B cell (primary cell): ENCODE measurements around the gene PPP6R3. TPM values are rescaled to one million over a fixed set of nuclear protein-coding genes. Genes with fewer than 3 reads are reported as not detected.

Source experiments
- ATAC-seq: fragments of 200-7000 bp; cut with Tn5 transposase; one replicate; pipeline ENCODE4 v1.10.0; 2021; ENCODE audit warnings: low read depth, mild to moderate bottlenecking, moderate number of reproducible peaks, moderate library complexity
- CTCF ChIA-PET: fragments of 350-600 bp; sonication (Branson Sonifier 250); formaldehyde crosslinking; loops from one replicate; lab custom pipeline; 2021; ENCODE audit warnings: antibody characterized with exemption, inconsistent platforms; lab: Charles Lee
- POLR2A ChIA-PET: fragments of 350-600 bp; sonication (Branson Sonifier 250); formaldehyde crosslinking; loops from one replicate; lab custom pipeline; 2021; ENCODE audit warnings: antibody characterized with exemption; lab: Charles Lee
- DNase-seq: peaks from one replicate; pipeline ENCODE4 v3.0.0; 2013
- H2AFZ ChIP-seq: 2 replicates; pipeline ENCODE4 v1.6.1; 2012; ENCODE audit warnings: mild to moderate bottlenecking, low read depth, low read length; ENCODE audit not compliant: insufficient read depth, poor library complexity, severe bottlenecking
- H3K27ac ChIP-seq, 2 donors: 1 replicate in 1 of 2; 2 replicates in 1 of 2; pipeline ENCODE4 v1.5.1; 2012 to 2013; ENCODE audit warnings: low read length in 2 of 2, mild to moderate bottlenecking in 2 of 2, moderate library complexity in 1 of 2
- H3K27me3 ChIP-seq, 4 experiments: fragments of 200-600 bp in 1 of 4; sonication (generic) in 1 of 4; replicated peaks in 1 of 4; 1 replicate in 2 of 4; 2 replicates in 2 of 4; pipeline versions ENCODE4 v1.6.1 to v1.7.0; 2013 to 2016; ENCODE audit warnings: low read length in 3 of 4, mild to moderate bottlenecking in 2 of 4, mixed read lengths in 1 of 4, moderate library complexity in 1 of 4; ENCODE audit not compliant: insufficient read depth in 4 of 4, control insufficient read depth in 3 of 4; ENCODE audit errors: control extremely low read depth in 1 of 4
- H3K36me3 ChIP-seq, 2 experiments: replicated peaks in 1 of 2; 1 replicate in 1 of 2; 2 replicates in 1 of 2; pipeline versions ENCODE4 v1.6.1 to v1.7.1; 2013; ENCODE audit warnings: low read length in 1 of 2; ENCODE audit not compliant: insufficient read depth in 2 of 2, control insufficient read depth in 1 of 2; ENCODE audit errors: control extremely low read depth in 1 of 2, extremely low read depth in 1 of 2
- H3K4me1 ChIP-seq, 2 donors: fragments of 200-600 bp in 1 of 2; sonication (generic) in 1 of 2; 1 replicate in 1 of 2; 2 replicates in 1 of 2; pipeline versions ENCODE4 v1.5.1 to v1.6.1; 2013 to 2017; ENCODE audit warnings: low read length in 2 of 2; ENCODE audit not compliant: control insufficient read depth in 2 of 2, insufficient read depth in 2 of 2
- H3K4me2 ChIP-seq: replicated peaks from 2 replicates; pipeline ENCODE3; 2012; ENCODE audit warnings: mild to moderate bottlenecking, low read depth, low read length; ENCODE audit not compliant: poor library complexity, severe bottlenecking
- H3K4me3 ChIP-seq, 5 experiments: fragments of 200-600 bp in 1 of 5; sonication (generic) in 1 of 5; 1 replicate in 3 of 5; 2 replicates in 2 of 5; pipeline versions ENCODE4 v1.5.1 to v1.7.0; 2011 to 2016; ENCODE audit warnings: low read length in 4 of 5, mild to moderate bottlenecking in 4 of 5, low read depth in 2 of 5, control low read depth in 1 of 5, moderate library complexity in 1 of 5; ENCODE audit not compliant: insufficient read depth in 1 of 5; ENCODE audit errors: control extremely low read depth in 1 of 5, extremely low read depth in 1 of 5
- H3K79me2 ChIP-seq: fragments of 200-600 bp; sonication (generic); one replicate; pipeline ENCODE4 v1.6.0; 2016; ENCODE audit warnings: low read length; ENCODE audit not compliant: control insufficient read depth, insufficient read depth
- H3K9ac ChIP-seq: fragments of 200-600 bp; sonication (generic); 2 replicates; pipeline ENCODE4 v1.6.1; 2017; ENCODE audit warnings: mild to moderate bottlenecking, low read length, moderate library complexity
- H3K9me3 ChIP-seq, 3 donors: one replicate each; pipeline versions ENCODE4 v1.6.1 to v1.7.1; 2013; ENCODE audit warnings: low read length in 2 of 3; ENCODE audit not compliant: control insufficient read depth in 2 of 3, insufficient read depth in 1 of 3; ENCODE audit errors: control extremely low read depth in 1 of 3
- H4K20me1 ChIP-seq: 2 replicates; pipeline ENCODE4 v1.6.0; 2012; ENCODE audit warnings: mild to moderate bottlenecking, low read length; ENCODE audit not compliant: insufficient read depth, control insufficient read depth, poor library complexity, severe bottlenecking
- H3K27ac Mint-ChIP-seq: one replicate; pipeline ENCODE4 v1.8.0; 2021; ENCODE audit warnings: mixed read lengths
- H3K27me3 Mint-ChIP-seq: one replicate; pipeline ENCODE4 v1.8.0; 2021; ENCODE audit warnings: mixed read lengths
- H3K4me1 Mint-ChIP-seq: one replicate; pipeline ENCODE4 v1.8.0; 2021; ENCODE audit warnings: mixed read lengths
- H3K4me3 Mint-ChIP-seq: one replicate; pipeline ENCODE4 v1.8.0; 2021; ENCODE audit warnings: mixed read lengths
- H3K9me3 Mint-ChIP-seq: one replicate; pipeline ENCODE4 v1.8.0; 2022; ENCODE audit warnings: mixed read lengths; ENCODE audit not compliant: insufficient read depth
- CTCF ChIP-seq: fragments of 200-600 bp; IDR thresholded peaks from one replicate; pipeline ENCODE4 v1.8.0; 2022; ENCODE audit warnings: antibody characterized with exemption, mild to moderate bottlenecking
- EZH2 ChIP-seq: IDR thresholded peaks from 2 replicates; pipeline ENCODE4 v1.6.1; 2012; ENCODE audit warnings: borderline replicate concordance, low read depth, mild to moderate bottlenecking, moderate library complexity, low read length; ENCODE audit not compliant: insufficient read depth, poor library complexity, severe bottlenecking
- WGBS: methylation state at CpG from one replicate; pipeline ENCODE4 v1.1.5; 2013; ENCODE audit warnings: missing lambda C conversion rate; ENCODE audit not compliant: insufficient coverage; 5-methylcytosine and 5-hydroxymethylcytosine counted together
- intact Hi-C: fragments of 100-400 bp; cut with micrococcal nuclease; formaldehyde crosslinking; loops from one replicate; pipeline ENCODE4 v1.10.0; 2022
- polyA plus RNA-seq: library from polyadenylated mRNA; depleted of rRNA; stranded (reverse); fragments of >200 nt; gene quantifications from 2 replicates; pipeline ENCODE4 v1.2.3, GENCODE V29; 2012
- total RNA-seq, 2 donors: library from RNA; stranded (reverse); fragments of 120-200 nt in 1 of 2; gene quantifications; 1 replicate in 1 of 2; 2 replicates in 1 of 2; pipeline versions ENCODE4 v1.2.3 to v1.2.4, GENCODE V29; 2013 to 2022

PPP6R3 gene
- total and polyA plus RNA-seq, 2 donors (not counting 1 experiment from before 2014, with no cell fraction given) = 48.5 to 159 TPM

- H3K4me1 ChIP-seq = no peaks in the 10 kb centered on the region
- no peak for TF ChIP-seq EZH2
- TF ChIP-seq CTCF = no peak
- H3K27ac ChIP-seq = no peak overlapping the region
- no peaks in the 10 kb centered on the region for H3K36me3 ChIP-seq
- no peaks in the 10 kb centered on the region for H3K79me2 ChIP-seq
- H3K9me3 ChIP-seq = peaks cover 0 to 3% (median 0%) of the 10 kb centered on the region in 3 donors
- no peaks in the 10 kb centered on the region for H3K27me3 Mint-ChIP-seq
- WGBS = 95% methylated on average over 22 of the region's 22 CpGs
- H3K4me3 Mint-ChIP-seq = no peak overlapping the region
- CTCF ChIA-PET = no interaction called here
- no peaks in the 10 kb centered on the region for H3K27me3 ChIP-seq
- H3K27ac Mint-ChIP-seq = no peak overlapping the region
- intact Hi-C loops = no loop called here
- DNase-seq (no peak), ATAC-seq (no peak)
- no peak overlapping the region for H2AFZ ChIP-seq
- POLR2A ChIA-PET = no interaction called here
- no peak overlapping the region for H3K9ac ChIP-seq
- H3K9me3 Mint-ChIP-seq = no peaks in the 10 kb centered on the region
- no peak overlapping the region for H3K4me2 ChIP-seq
- no peak overlapping the region for H3K4me3 ChIP-seq
- H4K20me1 ChIP-seq = no peaks in the 10 kb centered on the region
- peaks cover 17% of the 10 kb centered on the region for H3K4me1 Mint-ChIP-seq
Observed at GRCh38 chr11:68416070-68416578, 44.4 kb upstream of the PPP6R3 start.

- H3K27me3 ChIP-seq = peaks cover 0 to 2% (median 0%) of the 10 kb centered on the region in 4 experiments
- H3K79me2 ChIP-seq = no peaks in the 10 kb centered on the region
- H4K20me1 ChIP-seq = no peaks in the 10 kb centered on the region
- ChIA-PET CTCF (no interaction called here), POLR2A (no interaction called here)
- TF ChIP-seq CTCF = no peak
- TF ChIP-seq EZH2 = no peak
- no peak overlapping the region for H2AFZ ChIP-seq
- H3K4me3 Mint-ChIP-seq = no peak overlapping the region
- no peaks in the 10 kb centered on the region for H3K4me1 ChIP-seq
- no peak overlapping the region for H3K9ac ChIP-seq
- H3K4me1 Mint-ChIP-seq = peaks cover 10% of the 10 kb centered on the region
- H3K4me3 ChIP-seq = no peak overlapping the region
- H3K4me2 ChIP-seq = no peak overlapping the region
- H3K27me3 Mint-ChIP-seq = no peaks in the 10 kb centered on the region
- DNase-seq = no peak
- H3K9me3 Mint-ChIP-seq = no peaks in the 10 kb centered on the region
- H3K9me3 ChIP-seq = peaks cover 0 to 4% (median 0%) of the 10 kb centered on the region in 3 donors
- no peak overlapping the region for H3K27ac ChIP-seq
- no peak for ATAC-seq
- no peak overlapping the region for H3K27ac Mint-ChIP-seq
- intact Hi-C loops = no loop called here
- 93% methylated on average over 6 of the region's 6 CpGs for WGBS
- no peaks in the 10 kb centered on the region for H3K36me3 ChIP-seq
Observed at GRCh38 chr11:68418648-68419047, 41.9 kb upstream of the PPP6R3 start.
